Measurements from ENCODE around the gene ITGA11. TPM values are rescaled to one million over a fixed set of nuclear protein-coding genes. Genes with fewer than 3 reads are reported as not detected.
A peak's percentile ranks its signal among the peaks of the same experiment; 100 is the strongest.

The ITGA11 gene
- total RNA-seq, 1 experiment from 2014 or later = 0.70 TPM

DNA sequence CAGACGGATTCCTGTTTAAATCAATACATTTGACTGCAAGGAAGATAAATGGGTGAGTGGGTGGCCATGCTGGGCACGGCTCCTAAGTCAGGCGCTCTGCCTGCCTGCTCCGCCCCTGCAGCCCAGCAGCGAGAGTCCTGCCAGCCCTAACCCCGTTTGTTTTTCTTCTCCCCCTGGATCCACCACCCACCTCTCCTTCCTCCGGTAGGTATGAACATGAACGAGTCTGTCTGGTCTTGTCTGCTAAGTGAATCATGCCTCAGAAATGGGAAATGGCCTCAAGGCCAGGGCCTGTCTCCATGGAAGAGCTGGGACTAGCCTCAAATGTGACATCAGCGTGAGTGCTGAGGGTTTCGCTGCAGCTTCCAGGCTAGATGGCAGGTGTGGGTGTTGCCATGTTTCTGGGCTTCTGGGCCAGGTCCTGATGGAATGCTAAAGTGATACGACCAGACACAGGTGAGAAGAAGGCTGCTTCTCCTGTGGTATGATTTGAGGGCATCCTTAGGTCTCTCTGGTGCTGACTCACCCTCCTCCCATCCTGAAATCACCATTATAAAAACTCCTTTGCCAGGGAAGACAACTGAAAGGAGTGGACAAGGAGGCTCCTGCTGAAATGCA, 160.0 kb downstream of the ITGA11 start:
- no peak overlapping the region; the same call in 1 of the 2 replicates for H2AFZ ChIP-seq
- peaks cover 16% of the 10 kb centered on the region for H3K79me2 ChIP-seq (ENCODE audit: low read depth)
- peak overlapping the region; percentile 43; the same call in 1 of the 2 replicates for H3K4me3 ChIP-seq
- peak; percentile 89 to 97 for DNase-seq
- no peaks in the 10 kb centered on the region for H3K36me3 ChIP-seq (ENCODE audit: low read depth)
- H4K20me1 ChIP-seq (ENCODE audit: insufficient read depth) = no peaks in the 10 kb centered on the region
- intact Hi-C loops (cut with micrococcal nuclease; ENCODE audit: unreplicated experiment) = loop anchor here (1.0 kb wide), 1 partner anchor 15 kb away; no protein-coding TSS in a partner anchor
- ChIA-PET CTCF (interaction anchor here (2.0 kb wide), 1 partner anchor 19 kb away, joined by 11 read pairs; no protein-coding TSS in a partner anchor), POLR2A (ENCODE audit: unreplicated experiment) (interaction anchor here (0.6 to 0.7 kb wide), 2 partner anchors 477 to 1206 kb away, joined by 4 to 5 read pairs; partner anchors contain the start of gene SMAD3)
- BruUV-seq (replicated peaks) = no TSS peak
- peak overlapping the region; percentile 86 for H3K27ac ChIP-seq
- no peak for TF ChIP-seq EZH2 (IDR thresholded peaks at IDR 0.05; ENCODE audit: low read depth)
- no peak for TF ChIP-seq CTCF (conservative IDR thresholded peaks at IDR 0.05)
- H3K9me3 ChIP-seq (ENCODE audit: insufficient read depth, low read depth) = no peaks in the 10 kb centered on the region
- no peaks in the 10 kb centered on the region for H3K9me2 ChIP-seq (ENCODE audit: insufficient read depth)
- peak overlapping the region; percentile 100 for H3K4me2 ChIP-seq
- no peaks in the 10 kb centered on the region for H3K27me3 ChIP-seq (ENCODE audit: insufficient read depth, low read depth)
- peaks cover 62% of the 10 kb centered on the region for H3K4me1 ChIP-seq (replicated peaks; ENCODE audit: insufficient read depth)
- peaks cover 31% of the 10 kb centered on the region for H3F3A ChIP-seq (ENCODE audit: insufficient read depth, low read depth)

- DNase-seq = no peak
- TF ChIP-seq CTCF (conservative IDR thresholded peaks at IDR 0.05) (no peak), EZH2 (IDR thresholded peaks at IDR 0.05; ENCODE audit: low read depth) (no peak)
- no peaks in the 10 kb centered on the region for H3K27me3 ChIP-seq (ENCODE audit: insufficient read depth, low read depth)
- H3K9me3 ChIP-seq (ENCODE audit: insufficient read depth, low read depth) = no peaks in the 10 kb centered on the region
- H3K9me2 ChIP-seq (ENCODE audit: insufficient read depth) = no peaks in the 10 kb centered on the region
- H3K79me2 ChIP-seq (ENCODE audit: low read depth) = no peaks in the 10 kb centered on the region
- intact Hi-C loops (cut with micrococcal nuclease; ENCODE audit: unreplicated experiment) = no loop called here
- no peaks in the 10 kb centered on the region for H3K36me3 ChIP-seq (ENCODE audit: low read depth)
- H3K4me2 ChIP-seq = no peak overlapping the region
- peaks cover 21% of the 10 kb centered on the region for H3F3A ChIP-seq (ENCODE audit: insufficient read depth, low read depth)
- ChIA-PET CTCF (no interaction called here), POLR2A (ENCODE audit: unreplicated experiment) (no interaction called here)
- no TSS peak for BruUV-seq (replicated peaks)
- no peak overlapping the region for H3K4me3 ChIP-seq
- no peak overlapping the region for H2AFZ ChIP-seq
- H3K27ac ChIP-seq = no peak overlapping the region
- H3K4me1 ChIP-seq (replicated peaks; ENCODE audit: insufficient read depth) = peaks cover 27% of the 10 kb centered on the region
- H4K20me1 ChIP-seq (ENCODE audit: insufficient read depth) = no peaks in the 10 kb centered on the region
Observed at GRCh38 chr15:68268405-68268804, 163.6 kb downstream of the ITGA11 start.

DNA sequence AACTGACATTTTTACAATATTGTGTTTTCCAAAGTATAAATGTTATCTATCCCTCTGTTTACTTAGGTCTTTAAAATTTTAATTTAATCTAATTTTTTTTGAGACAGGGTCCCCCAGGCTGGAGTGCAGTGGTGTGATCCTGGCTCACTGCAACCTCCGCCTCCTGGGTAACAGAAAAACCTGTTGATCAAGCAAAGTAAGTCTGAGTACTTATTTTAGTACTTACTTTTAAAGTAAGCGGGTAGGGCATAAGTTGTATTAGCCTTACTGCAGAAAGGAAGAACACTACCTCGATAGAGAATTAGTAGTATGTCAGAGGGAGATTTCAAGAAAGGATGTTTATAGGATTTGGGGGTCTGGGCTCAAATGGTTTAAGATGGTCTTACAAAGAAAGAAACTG, 166.3 kb downstream of the ITGA11 start:
- Histone ChIP-seq H3K4me1 (replicated peaks; ENCODE audit: insufficient read depth) (peaks cover 4% of the 10 kb centered on the region), H2AFZ (no peak overlapping the region), H3K79me2 (ENCODE audit: low read depth) (no peaks in the 10 kb centered on the region), H3F3A (ENCODE audit: insufficient read depth, low read depth) (no peaks in the 10 kb centered on the region), H3K4me2 (no peak overlapping the region), H3K36me3 (ENCODE audit: low read depth) (no peaks in the 10 kb centered on the region), H3K27ac (no peak overlapping the region), H3K4me3 (no peak overlapping the region), H4K20me1 (ENCODE audit: insufficient read depth) (no peaks in the 10 kb centered on the region), H3K9me3 (ENCODE audit: insufficient read depth, low read depth) (no peaks in the 10 kb centered on the region), H3K9me2 (ENCODE audit: insufficient read depth) (no peaks in the 10 kb centered on the region), H3K27me3 (ENCODE audit: insufficient read depth, low read depth) (no peaks in the 10 kb centered on the region)
- no peak for TF ChIP-seq CTCF (conservative IDR thresholded peaks at IDR 0.05)
- TF ChIP-seq EZH2 (IDR thresholded peaks at IDR 0.05; ENCODE audit: low read depth) = no peak
- POLR2A ChIA-PET (ENCODE audit: unreplicated experiment) = no interaction called here
- intact Hi-C loops (cut with micrococcal nuclease; ENCODE audit: unreplicated experiment) = no loop called here
- no peak for DNase-seq
- CTCF ChIA-PET = no interaction called here
- BruUV-seq (replicated peaks) = no TSS peak

Measured in PC-9 (cell line).